ENCODE measurements around the gene ZNF428. TPM values are rescaled to one million over a fixed set of nuclear protein-coding genes. Genes with fewer than 3 reads are reported as not detected.

The ZNF428 gene
- total RNA-seq, 1 experiment from 2014 or later: 39.6 TPM

DNA sequence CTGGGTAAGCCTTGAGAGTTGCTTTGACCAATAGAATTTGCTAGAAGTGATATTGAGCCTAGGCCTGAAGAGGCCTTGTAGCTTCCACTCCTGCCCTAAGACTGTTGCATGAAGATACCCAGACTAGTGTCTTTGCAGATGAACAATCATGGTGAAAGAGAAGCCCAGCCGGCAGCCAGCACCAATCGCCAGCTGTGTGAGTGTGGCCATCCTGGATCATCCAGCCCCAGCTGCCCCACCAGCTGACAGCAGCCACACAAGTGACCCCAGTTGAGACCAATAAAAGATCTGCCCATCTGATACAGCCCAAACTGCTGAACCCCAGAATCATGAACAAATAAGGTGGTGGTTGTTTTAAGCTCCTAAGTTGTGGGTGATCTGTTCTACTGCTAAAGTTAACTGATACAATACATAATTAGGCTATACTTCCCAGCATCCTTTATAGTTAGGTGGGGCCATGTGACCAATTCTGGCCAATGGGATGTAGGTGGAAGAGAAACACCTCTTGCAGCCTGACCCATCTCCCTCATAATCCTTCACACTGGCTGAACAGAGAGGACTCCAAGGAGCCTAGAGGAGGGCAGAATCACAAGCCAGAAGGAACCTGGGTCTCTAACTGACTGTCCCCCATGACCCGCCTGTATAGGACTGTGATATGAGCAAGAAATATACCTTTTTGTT lies 9.4 kb upstream of the ZNF428 start:
- Histone ChIP-seq H3K9me2 (ENCODE audit: insufficient read depth) (no peaks in the 10 kb centered on the region), H3K27me3 (ENCODE audit: insufficient read depth, low read length) (no peaks in the 10 kb centered on the region), H3K4me3 (replicated peaks in 1 of 2; ENCODE audit: low read depth in 1 of 2, low read length in 2 of 2) (no peak overlapping the region), H3K27ac (ENCODE audit: low read depth, low read length) (no peak overlapping the region), H3K9me3 (ENCODE audit: control insufficient read depth in 1 of 2, insufficient read depth in 1 of 2, low read depth in 1 of 2, low read length in 2 of 2) (no peaks in the 10 kb centered on the region), H2AFZ (ENCODE audit: low read depth, low read length, poor library complexity, severe bottlenecking) (no peak overlapping the region), H3K36me3 (ENCODE audit: control insufficient read depth in 1 of 2, insufficient read depth in 2 of 2, low read length in 2 of 2) (no peaks in the 10 kb centered on the region), H3K4me2 (ENCODE audit: low read length) (no peak overlapping the region), H3K4me1 (ENCODE audit: control insufficient read depth in 1 of 2, insufficient read depth in 2 of 2, low read length in 2 of 2) (peaks cover 9 to 14% of the 10 kb centered on the region in 2 experiments), H3K9ac (ENCODE audit: low read length) (no peak overlapping the region), H3K79me2 (ENCODE audit: insufficient read depth, low read length) (no peaks in the 10 kb centered on the region), H4K20me1 (ENCODE audit: insufficient read depth) (no peaks in the 10 kb centered on the region)
- intact Hi-C loops (cut with micrococcal nuclease): no loop called here
- RAD21 ChIA-PET (ENCODE audit: low non-redundant PET in 1 of 2, low total read pairs in 2 of 2, uncharacterized antibody in 2 of 2, unreplicated experiment in 2 of 2): no interaction called here
- POLR2A ChIA-PET: no interaction called here
- CTCF ChIA-PET: no interaction called here
- no TSS peak for BruUV-seq (replicated peaks)
- TF ChIP-seq, protein P1, sequence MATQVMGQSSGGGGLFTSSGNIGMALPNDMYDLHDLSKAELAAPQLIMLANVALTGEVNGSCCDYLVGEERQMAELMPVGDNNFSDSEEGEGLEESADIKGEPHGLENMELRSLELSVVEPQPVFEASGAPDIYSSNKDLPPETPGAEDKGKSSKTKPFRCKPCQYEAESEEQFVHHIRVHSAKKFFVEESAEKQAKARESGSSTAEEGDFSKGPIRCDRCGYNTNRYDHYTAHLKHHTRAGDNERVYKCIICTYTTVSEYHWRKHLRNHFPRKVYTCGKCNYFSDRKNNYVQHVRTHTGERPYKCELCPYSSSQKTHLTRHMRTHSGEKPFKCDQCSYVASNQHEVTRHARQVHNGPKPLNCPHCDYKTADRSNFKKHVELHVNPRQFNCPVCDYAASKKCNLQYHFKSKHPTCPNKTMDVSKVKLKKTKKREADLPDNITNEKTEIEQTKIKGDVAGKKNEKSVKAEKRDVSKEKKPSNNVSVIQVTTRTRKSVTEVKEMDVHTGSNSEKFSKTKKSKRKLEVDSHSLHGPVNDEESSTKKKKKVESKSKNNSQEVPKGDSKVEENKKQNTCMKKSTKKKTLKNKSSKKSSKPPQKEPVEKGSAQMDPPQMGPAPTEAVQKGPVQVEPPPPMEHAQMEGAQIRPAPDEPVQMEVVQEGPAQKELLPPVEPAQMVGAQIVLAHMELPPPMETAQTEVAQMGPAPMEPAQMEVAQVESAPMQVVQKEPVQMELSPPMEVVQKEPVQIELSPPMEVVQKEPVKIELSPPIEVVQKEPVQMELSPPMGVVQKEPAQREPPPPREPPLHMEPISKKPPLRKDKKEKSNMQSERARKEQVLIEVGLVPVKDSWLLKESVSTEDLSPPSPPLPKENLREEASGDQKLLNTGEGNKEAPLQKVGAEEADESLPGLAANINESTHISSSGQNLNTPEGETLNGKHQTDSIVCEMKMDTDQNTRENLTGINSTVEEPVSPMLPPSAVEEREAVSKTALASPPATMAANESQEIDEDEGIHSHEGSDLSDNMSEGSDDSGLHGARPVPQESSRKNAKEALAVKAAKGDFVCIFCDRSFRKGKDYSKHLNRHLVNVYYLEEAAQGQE (IDR thresholded peaks at IDR 0.05; ENCODE audit: low read depth): no peak
- no peak for TF ChIP-seq ZFX (IDR thresholded peaks at IDR 0.05)
- TF ChIP-seq ELF1 (IDR thresholded peaks at IDR 0.05; ENCODE audit: borderline replicate concordance, low read depth): no peak
- TF ChIP-seq JUND (IDR thresholded peaks at IDR 0.05): no peak
- TF ChIP-seq ZNF274 (IDR thresholded peaks at IDR 0.05; ENCODE audit: low read depth, low read length): no peak
- TF ChIP-seq EZH2 (IDR thresholded peaks at IDR 0.05): no peak
- no peak for TF ChIP-seq FOSL1 (IDR thresholded peaks at IDR 0.05; ENCODE audit: low read depth)
- no peak for TF ChIP-seq EZH2phosphoT487 (IDR thresholded peaks at IDR 0.05; ENCODE audit: borderline replicate concordance)
- TF ChIP-seq SRF (IDR thresholded peaks at IDR 0.05; ENCODE audit: low read depth): no peak
- no peak for TF ChIP-seq EGR1 (IDR thresholded peaks at IDR 0.05; ENCODE audit: low read depth)
- TF ChIP-seq POLR2A (IDR thresholded peaks at IDR 0.05; ENCODE audit: borderline replicate concordance, extremely low read depth, insufficient read depth, insufficient read length): no peak
- TF ChIP-seq CBX3 (IDR thresholded peaks at IDR 0.05; ENCODE audit: low read depth): no peak
- no peak for TF ChIP-seq RAD21 (IDR thresholded peaks at IDR 0.05; ENCODE audit: low read depth)
- TF ChIP-seq TCF7L2 (IDR thresholded peaks at IDR 0.05; ENCODE audit: borderline replicate concordance, extremely low read depth, insufficient read depth, insufficient read length): no peak
- TF ChIP-seq, protein P2, sequence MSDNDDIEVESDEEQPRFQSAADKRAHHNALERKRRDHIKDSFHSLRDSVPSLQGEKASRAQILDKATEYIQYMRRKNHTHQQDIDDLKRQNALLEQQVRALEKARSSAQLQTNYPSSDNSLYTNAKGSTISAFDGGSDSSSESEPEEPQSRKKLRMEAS (IDR thresholded peaks at IDR 0.05): no peak
- TF ChIP-seq, protein P3, sequence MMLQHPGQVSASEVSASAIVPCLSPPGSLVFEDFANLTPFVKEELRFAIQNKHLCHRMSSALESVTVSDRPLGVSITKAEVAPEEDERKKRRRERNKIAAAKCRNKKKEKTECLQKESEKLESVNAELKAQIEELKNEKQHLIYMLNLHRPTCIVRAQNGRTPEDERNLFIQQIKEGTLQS (IDR thresholded peaks at IDR 0.05): no peak
- TF ChIP-seq, protein P4, sequence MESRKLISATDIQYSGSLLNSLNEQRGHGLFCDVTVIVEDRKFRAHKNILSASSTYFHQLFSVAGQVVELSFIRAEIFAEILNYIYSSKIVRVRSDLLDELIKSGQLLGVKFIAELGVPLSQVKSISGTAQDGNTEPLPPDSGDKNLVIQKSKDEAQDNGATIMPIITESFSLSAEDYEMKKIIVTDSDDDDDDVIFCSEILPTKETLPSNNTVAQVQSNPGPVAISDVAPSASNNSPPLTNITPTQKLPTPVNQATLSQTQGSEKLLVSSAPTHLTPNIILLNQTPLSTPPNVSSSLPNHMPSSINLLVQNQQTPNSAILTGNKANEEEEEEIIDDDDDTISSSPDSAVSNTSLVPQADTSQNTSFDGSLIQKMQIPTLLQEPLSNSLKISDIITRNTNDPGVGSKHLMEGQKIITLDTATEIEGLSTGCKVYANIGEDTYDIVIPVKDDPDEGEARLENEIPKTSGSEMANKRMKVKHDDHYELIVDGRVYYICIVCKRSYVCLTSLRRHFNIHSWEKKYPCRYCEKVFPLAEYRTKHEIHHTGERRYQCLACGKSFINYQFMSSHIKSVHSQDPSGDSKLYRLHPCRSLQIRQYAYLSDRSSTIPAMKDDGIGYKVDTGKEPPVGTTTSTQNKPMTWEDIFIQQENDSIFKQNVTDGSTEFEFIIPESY (IDR thresholded peaks at IDR 0.05; ENCODE audit: extremely low read depth, insufficient replicate concordance, low read length): no peak
- no peak for TF ChIP-seq SP1 (IDR thresholded peaks at IDR 0.05; ENCODE audit: low read depth)
- DNase-seq (ENCODE audit: low read depth, low spot score) (no peak), ATAC-seq (no peak)

Measured in HCT116 (cell line).